Measurements from ENCODE around the gene CTRL. TPM values are rescaled to one million over a fixed set of nuclear protein-coding genes. Genes with fewer than 3 reads are reported as not detected.

The CTRL gene
- polyA plus RNA-seq, 3 donors = 0.69 to 17.4 (median 1.6) TPM

DNA sequence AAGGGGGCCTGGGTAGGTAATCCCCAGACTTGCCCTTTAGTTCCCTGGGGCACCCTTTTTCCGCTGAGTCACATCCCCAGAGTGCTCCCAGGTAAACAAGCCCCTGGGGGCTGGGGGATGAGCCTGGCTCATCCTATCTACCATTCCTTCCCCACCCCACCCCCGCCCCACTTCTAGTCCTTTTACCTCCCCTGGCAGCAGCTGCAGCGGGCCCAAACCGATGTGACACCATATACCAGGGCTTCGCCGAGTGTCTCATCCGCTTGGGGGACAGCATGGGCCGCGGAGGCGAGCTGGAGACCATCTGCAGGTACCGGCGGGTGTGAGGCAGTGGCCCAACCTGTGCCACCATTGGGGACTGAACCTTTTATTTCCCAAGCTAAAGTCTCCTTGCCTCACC, 46.1 kb downstream of the CTRL start:
- Histone ChIP-seq H3K36me3 (replicated peaks in 1 of 2; ENCODE audit: control insufficient read depth in 1 of 2, insufficient read depth in 2 of 2, low read length in 2 of 2) (peaks cover 59 to 67% of the 10 kb centered on the region in 2 donors), H3K27me3 (ENCODE audit: control insufficient read depth in 2 of 2, insufficient read depth in 2 of 2, low read length in 2 of 2) (no peaks in the 10 kb centered on the region), H3K79me2 (ENCODE audit: insufficient read depth, low read length) (no peaks in the 10 kb centered on the region), H2AFZ (ENCODE audit: insufficient read depth, low read depth, low read length, poor library complexity, severe bottlenecking) (no peak overlapping the region), H3K4me3 (replicated peaks in 1 of 3; ENCODE audit: low read depth in 2 of 3, low read length in 3 of 3) (no peak overlapping the region), H3K9ac (ENCODE audit: insufficient read depth, low read length, poor library complexity, severe bottlenecking) (no peak overlapping the region), H3K27ac (ENCODE audit: low read depth in 1 of 2, low read length in 2 of 2) (no peak overlapping the region), H3K4me2 (replicated peaks; ENCODE audit: extremely low read depth, low read length, poor library complexity, severe bottlenecking) (no peak overlapping the region), H4K20me1 (ENCODE audit: insufficient read depth, low read length) (peaks cover 3% of the 10 kb centered on the region), H3K9me3 (replicated peaks in 1 of 2; ENCODE audit: control insufficient read depth in 1 of 2, insufficient read depth in 1 of 2, low read length in 2 of 2) (no peaks in the 10 kb centered on the region), H3K4me1 (ENCODE audit: control insufficient read depth in 1 of 2, insufficient read depth in 2 of 2, low read length in 2 of 2) (no peaks in the 10 kb centered on the region)
- peaks cover 0 to 2% (median 2%) of the 10 kb centered on the region in 3 donors for H3K27me3 Mint-ChIP-seq (ENCODE audit: low read depth in 3 of 3)
- H3K4me1 Mint-ChIP-seq = no peaks in the 10 kb centered on the region
- DNase-seq = no peak
- peaks cover 43 to 71% of the 10 kb centered on the region in 2 donors for H3K36me3 Mint-ChIP-seq
- intact Hi-C loops (cut with micrococcal nuclease) = loop anchor here (5.0 to 10.0 kb wide), 2 partner anchors 167 to 349 kb away; partner anchors contain the start of gene ESRP2 (in 1 of the 2)
- 94% methylated on average over 11 of the region's 12 CpGs for WGBS (ENCODE audit: insufficient coverage)
- no peak overlapping the region for H3K27ac Mint-ChIP-seq
- TF ChIP-seq, protein P1, sequence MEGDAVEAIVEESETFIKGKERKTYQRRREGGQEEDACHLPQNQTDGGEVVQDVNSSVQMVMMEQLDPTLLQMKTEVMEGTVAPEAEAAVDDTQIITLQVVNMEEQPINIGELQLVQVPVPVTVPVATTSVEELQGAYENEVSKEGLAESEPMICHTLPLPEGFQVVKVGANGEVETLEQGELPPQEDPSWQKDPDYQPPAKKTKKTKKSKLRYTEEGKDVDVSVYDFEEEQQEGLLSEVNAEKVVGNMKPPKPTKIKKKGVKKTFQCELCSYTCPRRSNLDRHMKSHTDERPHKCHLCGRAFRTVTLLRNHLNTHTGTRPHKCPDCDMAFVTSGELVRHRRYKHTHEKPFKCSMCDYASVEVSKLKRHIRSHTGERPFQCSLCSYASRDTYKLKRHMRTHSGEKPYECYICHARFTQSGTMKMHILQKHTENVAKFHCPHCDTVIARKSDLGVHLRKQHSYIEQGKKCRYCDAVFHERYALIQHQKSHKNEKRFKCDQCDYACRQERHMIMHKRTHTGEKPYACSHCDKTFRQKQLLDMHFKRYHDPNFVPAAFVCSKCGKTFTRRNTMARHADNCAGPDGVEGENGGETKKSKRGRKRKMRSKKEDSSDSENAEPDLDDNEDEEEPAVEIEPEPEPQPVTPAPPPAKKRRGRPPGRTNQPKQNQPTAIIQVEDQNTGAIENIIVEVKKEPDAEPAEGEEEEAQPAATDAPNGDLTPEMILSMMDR (IDR thresholded peaks at IDR 0.05) = no peak
- no peaks in the 10 kb centered on the region for H3K9me3 Mint-ChIP-seq
- H3K4me3 Mint-ChIP-seq = no peak overlapping the region

- H3K36me3 Mint-ChIP-seq = peaks cover 52 to 79% of the 10 kb centered on the region in 2 donors
- H3K79me2 ChIP-seq (ENCODE audit: insufficient read depth, low read length) = no peaks in the 10 kb centered on the region
- no peaks in the 10 kb centered on the region for H3K9me3 ChIP-seq (replicated peaks in 1 of 2; ENCODE audit: control insufficient read depth in 1 of 2, insufficient read depth in 1 of 2, low read length in 2 of 2)
- peak within 1 kb of the TSS in 3 of 7 donors; percentile 43 to 84 (median 70) for H3K27ac Mint-ChIP-seq
- intact Hi-C loops (cut with micrococcal nuclease) = loop anchor here (5.0 to 10.0 kb wide), 3 partner anchors 168 to 350 kb away; partner anchors contain the start of gene ESRP2 (in 1 of the 2)
- peaks cover 3% of the 10 kb centered on the region for H4K20me1 ChIP-seq (ENCODE audit: insufficient read depth, low read length)
- H3K4me3 ChIP-seq (replicated peaks in 1 of 3; ENCODE audit: low read depth in 2 of 3, low read length in 3 of 3) = no peak within 1 kb of the TSS
- H3K27me3 Mint-ChIP-seq (ENCODE audit: low read depth in 3 of 3) = peaks cover 0 to 2% (median 2%) of the 10 kb centered on the region in 3 donors
- H2AFZ ChIP-seq (ENCODE audit: insufficient read depth, low read depth, low read length, poor library complexity, severe bottlenecking) = no peak within 1 kb of the TSS
- no peaks in the 10 kb centered on the region for H3K4me1 Mint-ChIP-seq
- TF ChIP-seq, protein P1 (IDR thresholded peaks at IDR 0.05) = no peak
- H3K36me3 ChIP-seq (replicated peaks in 1 of 2; ENCODE audit: control insufficient read depth in 1 of 2, insufficient read depth in 2 of 2, low read length in 2 of 2) = peaks cover 67 to 75% of the 10 kb centered on the region in 2 donors
- no peaks in the 10 kb centered on the region for H3K4me1 ChIP-seq (ENCODE audit: control insufficient read depth in 1 of 2, insufficient read depth in 2 of 2, low read length in 2 of 2)
- H3K9ac ChIP-seq (ENCODE audit: insufficient read depth, low read length, poor library complexity, severe bottlenecking) = no peak within 1 kb of the TSS
- peak within 1 kb of the TSS in 1 of 2 donors; percentile 11 for H3K27ac ChIP-seq (ENCODE audit: low read depth in 1 of 2, low read length in 2 of 2)
- DNase-seq = no peak
- H3K4me2 ChIP-seq (replicated peaks; ENCODE audit: extremely low read depth, low read length, poor library complexity, severe bottlenecking) = no peak within 1 kb of the TSS
- H3K27me3 ChIP-seq (ENCODE audit: control insufficient read depth in 2 of 2, insufficient read depth in 2 of 2, low read length in 2 of 2) = no peaks in the 10 kb centered on the region
- no peak within 1 kb of the TSS for H3K4me3 Mint-ChIP-seq
- WGBS (ENCODE audit: insufficient coverage) = 93% methylated on average over 18 of the region's 22 CpGs
- no peaks in the 10 kb centered on the region for H3K9me3 Mint-ChIP-seq
Observed at GRCh38 chr16:67884684-67885083, 47.0 kb downstream of the CTRL start, which contains the start of gene NRN1L. Gene NRN1L, plus strand, starts transcription at chr16:67884885. Its CDS starts 19 bp downstream, at chr16:67884904.

All from CD14-positive monocyte (primary cell).